Thyroid gland (tissue), 4 donors: Measurements from ENCODE around the gene RPTOR. TPM values are rescaled to one million over a fixed set of nuclear protein-coding genes. Genes with fewer than 3 reads are reported as not detected.

ENCODE experiments used
- DNase-seq, 2 donors: peaks; one replicate each; pipeline ENCODE4 v3.0.0-alpha.2; 2019
- H3K27ac ChIP-seq, 3 donors: fragments of 200-600 bp; sonication (generic); 1 replicate in 2 of 3; 2 replicates in 1 of 3; pipeline ENCODE4 v1.5.1; 2016 to 2019; ENCODE audit warnings: mild to moderate bottlenecking in 1 of 3, moderate library complexity in 1 of 3
- H3K27me3 ChIP-seq: fragments of 200-600 bp; sonication (generic); one replicate; pipeline ENCODE4 v1.5.1; 2019
- H3K36me3 ChIP-seq, 2 donors: fragments of 200-600 bp; sonication (generic); one replicate each; pipeline ENCODE4 v1.5.1; 2016 to 2019
- H3K4me1 ChIP-seq, 2 donors: fragments of 200-600 bp; sonication (generic); one replicate each; pipeline ENCODE4 v1.5.1; 2017 to 2019
- H3K4me3 ChIP-seq, 3 donors: fragments of 200-600 bp; sonication (generic); replicated peaks in 1 of 3; 1 replicate in 2 of 3; 2 replicates in 1 of 3; pipeline ENCODE4 v1.5.1; 2016; ENCODE audit warnings: mild to moderate bottlenecking in 1 of 3
- H3K9me3 ChIP-seq: fragments of 200-600 bp; sonication (generic); one replicate; pipeline ENCODE4 v1.5.1; 2017
- CTCF ChIP-seq, 6 experiments: fragments of 200-600 bp in 3 of 6; fragments of 450-650 bp in 3 of 6; sonication (generic) in 3 of 6; IDR thresholded peaks; one replicate each; pipeline ENCODE4 v1.5.1; 2016 to 2019; ENCODE audit warnings: antibody characterized with exemption in 6 of 6, mild to moderate bottlenecking in 2 of 6, inconsistent platforms in 1 of 6, moderate library complexity in 1 of 6
- POLR2A ChIP-seq, 2 donors: fragments of 450-650 bp; IDR thresholded peaks; one replicate each; pipeline ENCODE4 v1.6.1; 2017; ENCODE audit warnings: antibody characterized with exemption in 2 of 2, mild to moderate bottlenecking in 2 of 2, moderate library complexity in 1 of 2
- WGBS, 2 donors: methylation state at CpG; one replicate each; pipeline ENCODE4 v1.1.5; 2017; 5-methylcytosine and 5-hydroxymethylcytosine counted together
- intact Hi-C: fragments of 100-400 bp; cut with DNase I; formaldehyde crosslinking; loops from one replicate; pipeline ENCODE4 v1.15.1; 2023
- total RNA-seq, 4 donors: library from RNA; depleted of rRNA; stranded (reverse); fragments of >200 nt; gene quantifications; one replicate each; pipeline ENCODE4 v1.2.3, GENCODE V29; 2016

Gene RPTOR
- total RNA-seq, 4 donors from 2014 or later, result 24.2 to 58.1 (median 34.5) TPM

DNA sequence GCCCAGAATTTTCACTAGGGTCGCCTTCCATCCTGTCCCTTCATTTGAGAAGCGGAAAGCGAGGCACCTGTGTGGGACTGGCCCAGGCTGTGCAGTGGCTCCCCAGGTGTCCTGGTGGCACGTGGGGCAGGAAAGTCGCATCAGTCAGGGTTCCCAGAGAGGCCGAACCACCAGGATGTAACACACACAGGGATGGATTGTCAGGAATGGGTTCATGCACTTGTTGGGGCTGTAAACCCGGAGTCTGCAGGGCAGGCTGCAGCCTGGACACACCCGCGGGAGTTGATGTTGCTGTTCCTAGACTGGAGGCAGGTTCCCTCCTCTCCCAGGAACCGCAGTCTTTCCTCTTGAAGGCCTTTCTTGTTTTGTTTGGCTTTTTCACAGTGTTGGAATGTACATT lies 30.7 kb upstream of the RPTOR start:
- Histone ChIP-seq H3K9me3 (no peaks in the 10 kb centered on the region), H3K36me3 (no peaks in the 10 kb centered on the region), H3K27me3 (no peaks in the 10 kb centered on the region), H3K4me1 (no peaks in the 10 kb centered on the region), H3K4me3 (no peak overlapping the region), H3K27ac (no peak overlapping the region)
- TF ChIP-seq POLR2A (IDR thresholded peaks at IDR 0.05) (no peak), CTCF (IDR thresholded peaks at IDR 0.05) (no peak)
- no peak for DNase-seq
- WGBS, 2 donors, result 38 to 53% methylated on average over 9 to 10 of the region's 10 CpGs
- intact Hi-C loops, result no loop called here

DNA sequence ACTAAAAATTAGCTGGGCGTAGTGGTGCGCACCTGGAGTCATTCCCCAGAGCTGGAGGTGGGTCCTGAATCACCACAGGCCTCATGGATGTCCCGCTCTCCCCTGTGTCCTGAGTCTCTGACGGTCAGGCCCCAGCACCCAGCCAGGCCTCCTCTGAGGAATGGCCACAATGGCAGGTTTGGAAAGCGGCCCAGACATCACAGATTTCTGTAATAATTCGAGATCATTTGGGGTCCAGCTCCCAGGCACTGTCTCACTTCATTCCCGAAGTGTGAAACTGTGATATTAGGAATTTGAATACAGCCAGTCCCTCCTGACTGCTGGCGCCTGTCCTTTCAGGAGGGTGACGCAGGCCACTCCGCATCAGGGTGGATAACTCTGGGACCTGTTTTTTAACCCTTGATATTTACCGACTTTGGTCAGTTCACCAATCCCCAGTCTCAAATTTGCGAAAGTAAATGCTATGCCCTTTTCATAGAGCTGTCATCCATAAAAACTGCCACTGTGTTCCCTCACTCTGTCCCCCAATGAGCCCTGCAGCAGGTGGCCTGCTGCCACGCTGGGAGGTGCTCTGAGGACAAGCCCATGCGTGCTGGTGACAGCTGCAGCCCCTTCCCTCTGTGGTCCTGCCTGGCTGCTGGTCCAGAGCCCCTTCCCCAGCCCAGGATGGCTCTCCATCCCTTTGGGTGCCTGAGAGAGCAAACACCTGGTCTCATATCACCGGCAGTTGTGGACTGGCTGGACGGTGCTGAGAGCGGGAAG lies 28.3 kb upstream of the RPTOR start:
- TF ChIP-seq POLR2A (IDR thresholded peaks at IDR 0.05) (no peak), CTCF (IDR thresholded peaks at IDR 0.05) (no peak)
- DNase-seq, result no peak
- WGBS, 2 donors, result 85% methylated on average over 17 of the region's 17 CpGs
- no peak overlapping the region for H3K4me3 ChIP-seq
- intact Hi-C loops, result no loop called here
- H3K27ac ChIP-seq, result no peak overlapping the region
- H3K27me3 ChIP-seq, result no peaks in the 10 kb centered on the region
- H3K36me3 ChIP-seq, result no peaks in the 10 kb centered on the region
- H3K9me3 ChIP-seq, result no peaks in the 10 kb centered on the region
- no peaks in the 10 kb centered on the region for H3K4me1 ChIP-seq

- Histone ChIP-seq H3K27me3 (no peaks in the 10 kb centered on the region), H3K36me3 (no peaks in the 10 kb centered on the region), H3K4me1 (no peaks in the 10 kb centered on the region), H3K27ac (no peak overlapping the region), H3K9me3 (no peaks in the 10 kb centered on the region), H3K4me3 (no peak overlapping the region)
- TF ChIP-seq POLR2A (IDR thresholded peaks at IDR 0.05), result no peak
- TF ChIP-seq CTCF (IDR thresholded peaks at IDR 0.05), result no peak
- WGBS, 2 donors, result 81 to 90% methylated on average over 3 of the region's 3 CpGs
- no peak for DNase-seq
- intact Hi-C loops, result no loop called here
Measured at GRCh38 chr17:80517641-80518040, 27.0 kb upstream of the RPTOR start.

- no peaks in the 10 kb centered on the region for H3K9me3 ChIP-seq
Measured at GRCh38 chr17:80518392-80518791, 26.2 kb upstream of the RPTOR start.

More at GRCh38 chr17:80518392-80518791, 26.2 kb upstream of the RPTOR start:
- Histone ChIP-seq H3K4me3 (no peak overlapping the region), H3K27me3 (no peaks in the 10 kb centered on the region), H3K27ac (no peak overlapping the region), H3K4me1 (no peaks in the 10 kb centered on the region), H3K36me3 (no peaks in the 10 kb centered on the region)
- TF ChIP-seq POLR2A (IDR thresholded peaks at IDR 0.05) (no peak), CTCF (IDR thresholded peaks at IDR 0.05) (no peak)
- WGBS, 2 donors, result 79 to 82% methylated on average over 1 of the region's 1 CpG
- intact Hi-C loops, result no loop called here
- DNase-seq, result no peak
